Measurements from ENCODE around the gene N4BP2. TPM values are rescaled to one million over a fixed set of nuclear protein-coding genes. Genes with fewer than 3 reads are reported as not detected.

Gene N4BP2
- total RNA-seq, 4 donors from 2014 or later = 5.5 to 9.7 (median 7.7) TPM

DNA sequence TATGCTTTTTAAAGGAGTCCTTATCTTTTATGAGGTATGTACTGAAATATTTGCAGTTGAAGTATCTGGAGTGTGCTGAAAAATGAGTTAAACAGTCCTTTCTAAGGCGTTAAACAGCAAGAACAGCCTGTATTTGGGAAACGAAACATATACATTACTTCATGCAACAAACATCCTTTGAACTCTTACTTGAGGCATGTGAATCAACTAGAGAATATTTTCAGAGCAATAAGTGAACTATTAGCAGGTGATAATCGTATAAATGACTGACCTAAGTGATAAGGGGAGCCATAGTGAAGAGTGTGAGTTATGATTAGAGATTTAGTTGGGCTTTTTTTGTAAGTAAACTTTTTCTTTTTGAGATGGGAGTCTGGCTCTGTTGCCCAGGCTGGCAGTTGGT, 94.3 kb downstream of the N4BP2 start:
- no peaks in the 10 kb centered on the region for H3K9me3 ChIP-seq
- H3K4me1 ChIP-seq = no peaks in the 10 kb centered on the region
- no peak overlapping the region for H3K27ac ChIP-seq (replicated peaks in 1 of 4)
- no peak for TF ChIP-seq POLR2AphosphoS5 (IDR thresholded peaks at IDR 0.05)
- no peak for TF ChIP-seq EP300 (IDR thresholded peaks at IDR 0.05)
- no peak for TF ChIP-seq POLR2A (IDR thresholded peaks at IDR 0.05; ENCODE audit: low read depth)
- TF ChIP-seq, protein P1, sequence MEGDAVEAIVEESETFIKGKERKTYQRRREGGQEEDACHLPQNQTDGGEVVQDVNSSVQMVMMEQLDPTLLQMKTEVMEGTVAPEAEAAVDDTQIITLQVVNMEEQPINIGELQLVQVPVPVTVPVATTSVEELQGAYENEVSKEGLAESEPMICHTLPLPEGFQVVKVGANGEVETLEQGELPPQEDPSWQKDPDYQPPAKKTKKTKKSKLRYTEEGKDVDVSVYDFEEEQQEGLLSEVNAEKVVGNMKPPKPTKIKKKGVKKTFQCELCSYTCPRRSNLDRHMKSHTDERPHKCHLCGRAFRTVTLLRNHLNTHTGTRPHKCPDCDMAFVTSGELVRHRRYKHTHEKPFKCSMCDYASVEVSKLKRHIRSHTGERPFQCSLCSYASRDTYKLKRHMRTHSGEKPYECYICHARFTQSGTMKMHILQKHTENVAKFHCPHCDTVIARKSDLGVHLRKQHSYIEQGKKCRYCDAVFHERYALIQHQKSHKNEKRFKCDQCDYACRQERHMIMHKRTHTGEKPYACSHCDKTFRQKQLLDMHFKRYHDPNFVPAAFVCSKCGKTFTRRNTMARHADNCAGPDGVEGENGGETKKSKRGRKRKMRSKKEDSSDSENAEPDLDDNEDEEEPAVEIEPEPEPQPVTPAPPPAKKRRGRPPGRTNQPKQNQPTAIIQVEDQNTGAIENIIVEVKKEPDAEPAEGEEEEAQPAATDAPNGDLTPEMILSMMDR (IDR thresholded peaks at IDR 0.05) = no peak
- H3K36me3 ChIP-seq = no peaks in the 10 kb centered on the region
- no peak overlapping the region for H3K4me3 ChIP-seq
- no peaks in the 10 kb centered on the region for H3K27me3 ChIP-seq
- WGBS = 92% methylated on average over 3 of the region's 3 CpGs
- no peak for DNase-seq (ENCODE audit: extremely low spot score)
- intact Hi-C loops (cut with DNase I) = loop anchor here (2.0 to 10.0 kb wide), 3 partner anchors 96 to 174 kb away; partner anchors contain the start of gene N4BP2

DNA sequence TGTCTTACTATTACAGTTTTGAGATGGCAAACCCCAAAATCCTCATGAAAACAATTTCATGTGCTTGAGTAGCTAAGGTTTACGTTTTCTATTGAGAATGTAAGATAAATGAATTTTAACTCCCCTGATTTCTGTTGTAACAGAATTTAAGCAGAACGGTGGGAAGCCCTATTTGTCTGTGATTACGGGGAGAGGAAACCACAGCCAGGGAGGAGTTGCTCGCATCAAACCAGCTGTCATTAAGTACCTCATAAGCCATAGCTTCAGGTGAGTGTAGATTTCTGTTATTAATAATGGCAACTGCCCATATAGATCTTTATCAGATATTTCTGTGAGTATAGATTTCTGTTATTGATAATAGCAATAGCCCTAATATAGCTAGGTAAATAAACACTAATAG, 96.0 kb downstream of the N4BP2 start:
- Histone ChIP-seq H3K4me3 (no peak overlapping the region), H3K9me3 (no peaks in the 10 kb centered on the region), H3K36me3 (no peaks in the 10 kb centered on the region), H3K4me1 (no peaks in the 10 kb centered on the region), H3K27ac (replicated peaks in 1 of 4) (no peak overlapping the region), H3K27me3 (no peaks in the 10 kb centered on the region)
- no peak for DNase-seq (ENCODE audit: extremely low spot score)
- TF ChIP-seq, protein P1 (IDR thresholded peaks at IDR 0.05) = no peak
- intact Hi-C loops (cut with DNase I) = loop anchor here (10.0 kb wide), 1 partner anchor 98 kb away; the partner anchor contains the start of gene N4BP2
- 78% methylated on average over 4 of the region's 4 CpGs for WGBS

DNA sequence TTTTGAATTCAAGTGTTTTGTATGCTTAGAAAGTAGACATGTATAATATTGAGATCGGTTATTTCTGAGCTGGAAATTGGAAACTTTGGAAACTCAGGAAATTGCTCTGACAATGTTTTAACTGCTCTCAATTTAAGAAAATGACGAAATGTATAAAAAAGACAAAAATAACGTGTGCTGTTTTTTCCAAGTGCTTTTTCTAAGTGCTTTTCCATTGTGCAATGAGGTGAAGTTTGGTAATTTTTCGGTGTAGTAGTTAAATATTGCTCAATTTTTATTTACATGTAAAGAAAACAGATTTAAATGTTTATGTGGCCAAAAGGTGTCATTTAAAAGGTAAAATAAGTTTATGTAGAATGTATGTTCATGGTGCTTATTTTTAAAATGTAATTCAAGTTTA, 100.8 kb downstream of the N4BP2 start:
- intact Hi-C loops (cut with DNase I) = loop anchor here (10.0 kb wide), 1 partner anchor 103 kb away; the partner anchor contains the start of gene N4BP2
- WGBS = 90% methylated on average over 4 of the region's 4 CpGs

DNA sequence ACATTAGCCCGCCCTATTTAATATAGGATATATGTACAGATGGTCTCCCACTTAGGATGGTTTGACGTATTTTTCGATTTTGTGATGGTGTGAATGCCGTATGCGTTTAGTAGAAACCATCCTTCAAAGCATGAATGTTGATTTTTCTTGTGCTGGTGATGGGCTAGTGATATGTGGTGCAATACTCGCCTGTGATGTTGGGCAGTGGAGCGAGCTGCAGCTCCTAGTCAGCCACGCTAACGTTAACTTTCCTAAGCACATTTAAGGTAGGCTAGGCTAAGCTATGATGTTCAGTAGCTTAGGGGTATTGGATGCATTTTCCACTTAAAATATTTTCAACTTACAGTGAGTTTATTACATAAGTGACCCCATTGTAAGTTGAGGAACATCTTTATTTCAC, 103.6 kb downstream of the N4BP2 start:
- intact Hi-C loops (cut with DNase I) = no loop called here
- WGBS = 97% methylated on average over 9 of the region's 9 CpGs

More for the DNA sequence above, 100.8 kb downstream of the N4BP2 start:
- Histone ChIP-seq H3K9me3 (no peaks in the 10 kb centered on the region), H3K27me3 (no peaks in the 10 kb centered on the region), H3K27ac (replicated peaks in 1 of 4) (no peak overlapping the region), H3K4me3 (no peak overlapping the region), H3K4me1 (no peaks in the 10 kb centered on the region), H3K36me3 (peaks cover 0 to 3% (median 0%) of the 10 kb centered on the region in 4 donors)
- DNase-seq (ENCODE audit: extremely low spot score) = no peak
- TF ChIP-seq POLR2AphosphoS5 (IDR thresholded peaks at IDR 0.05) (no peak), EP300 (IDR thresholded peaks at IDR 0.05) (no peak), POLR2A (IDR thresholded peaks at IDR 0.05; ENCODE audit: low read depth) (no peak)
- TF ChIP-seq, protein P1 (IDR thresholded peaks at IDR 0.05) = no peak

More for the DNA sequence above, 103.6 kb downstream of the N4BP2 start:
- DNase-seq (ENCODE audit: extremely low spot score) = no peak
- H3K27ac ChIP-seq (replicated peaks in 1 of 4) = no peak overlapping the region
- H3K36me3 ChIP-seq = peaks cover 0 to 3% (median 0%) of the 10 kb centered on the region in 4 donors
- H3K4me1 ChIP-seq = no peaks in the 10 kb centered on the region
- no peaks in the 10 kb centered on the region for H3K9me3 ChIP-seq
- no peak for TF ChIP-seq POLR2A (IDR thresholded peaks at IDR 0.05; ENCODE audit: low read depth)
- TF ChIP-seq EP300 (IDR thresholded peaks at IDR 0.05) = no peak
- TF ChIP-seq, protein P1 (IDR thresholded peaks at IDR 0.05) = no peak
- TF ChIP-seq POLR2AphosphoS5 (IDR thresholded peaks at IDR 0.05) = no peak
- H3K4me3 ChIP-seq = no peak overlapping the region
- no peaks in the 10 kb centered on the region for H3K27me3 ChIP-seq

All from esophagus muscularis mucosa (tissue), 4 donors.